ENCODE measurements around the gene REM1.

REM1 gene

DNA sequence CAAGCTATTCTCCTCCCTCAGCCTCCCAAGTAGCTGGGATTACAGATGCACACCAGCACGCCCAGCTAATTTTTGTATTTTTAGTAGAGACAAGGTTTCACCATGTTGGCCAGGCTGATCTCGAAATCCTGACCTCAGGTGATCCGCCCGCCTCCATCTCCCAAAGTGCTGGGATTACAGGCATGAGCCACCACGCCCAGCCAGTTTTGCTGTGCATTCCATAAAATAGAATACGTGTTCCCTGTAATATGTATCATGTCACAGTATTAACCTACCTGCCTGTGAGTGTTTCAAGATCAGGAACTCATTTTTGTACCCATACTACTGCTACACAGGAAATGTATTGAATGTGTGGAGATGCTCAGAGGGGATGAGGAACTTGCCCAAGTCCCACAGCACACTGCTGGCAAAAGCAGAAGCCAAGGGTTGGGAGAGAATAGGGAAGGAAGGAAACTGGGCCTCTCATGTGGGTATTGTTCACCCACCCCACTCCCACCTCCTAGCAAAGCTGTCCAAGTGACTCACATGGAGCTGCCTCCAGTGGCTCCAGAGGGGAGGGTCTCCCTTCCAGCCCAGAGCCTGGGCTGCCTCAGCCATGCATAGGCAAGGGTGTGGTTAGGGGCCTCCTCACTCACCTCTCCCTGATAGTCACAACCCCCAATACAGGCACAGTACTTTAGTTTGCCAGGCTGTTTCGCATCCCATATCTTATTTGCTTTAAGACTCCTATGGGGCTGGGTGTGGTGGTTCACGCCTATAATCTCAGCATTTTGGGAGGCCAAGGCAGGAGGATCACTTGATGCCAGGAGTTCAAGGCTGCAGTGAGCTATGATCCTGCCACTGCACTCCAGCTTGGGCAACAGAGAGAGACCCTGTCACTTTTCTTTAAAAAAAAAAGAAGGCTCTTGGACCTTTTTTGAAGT lies 48.5 kb downstream of the REM1 start:
- DNase-seq = no peak

DNA sequence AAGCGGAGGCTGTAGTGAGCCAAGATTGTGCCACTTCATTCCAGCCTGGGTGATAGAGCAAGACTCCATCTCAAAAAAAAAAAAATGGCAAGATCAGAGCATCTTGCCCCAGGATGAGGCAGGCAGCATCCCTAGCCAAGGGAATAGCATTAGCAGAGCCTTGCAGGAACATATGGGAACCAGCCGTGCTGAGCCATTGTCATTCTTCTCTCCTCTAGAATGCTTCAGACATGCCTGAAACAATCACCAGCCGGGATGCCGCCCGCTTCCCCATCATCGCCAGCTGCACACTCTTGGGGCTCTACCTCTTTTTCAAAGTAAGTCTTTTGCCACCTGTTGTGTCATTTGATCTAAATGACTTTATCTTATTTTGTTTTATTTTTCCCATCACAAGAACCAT lies 52.2 kb downstream of the REM1 start:
- no peak for DNase-seq

All from SHP77 (cell line).